ENCODE data around the gene MAN2B2. TPM values are rescaled to one million over a fixed set of nuclear protein-coding genes. Genes with fewer than 3 reads are reported as not detected.

Gene MAN2B2
- total RNA-seq, 2 experiments from 2014 or later = 10.8 to 13.0 TPM

DNA sequence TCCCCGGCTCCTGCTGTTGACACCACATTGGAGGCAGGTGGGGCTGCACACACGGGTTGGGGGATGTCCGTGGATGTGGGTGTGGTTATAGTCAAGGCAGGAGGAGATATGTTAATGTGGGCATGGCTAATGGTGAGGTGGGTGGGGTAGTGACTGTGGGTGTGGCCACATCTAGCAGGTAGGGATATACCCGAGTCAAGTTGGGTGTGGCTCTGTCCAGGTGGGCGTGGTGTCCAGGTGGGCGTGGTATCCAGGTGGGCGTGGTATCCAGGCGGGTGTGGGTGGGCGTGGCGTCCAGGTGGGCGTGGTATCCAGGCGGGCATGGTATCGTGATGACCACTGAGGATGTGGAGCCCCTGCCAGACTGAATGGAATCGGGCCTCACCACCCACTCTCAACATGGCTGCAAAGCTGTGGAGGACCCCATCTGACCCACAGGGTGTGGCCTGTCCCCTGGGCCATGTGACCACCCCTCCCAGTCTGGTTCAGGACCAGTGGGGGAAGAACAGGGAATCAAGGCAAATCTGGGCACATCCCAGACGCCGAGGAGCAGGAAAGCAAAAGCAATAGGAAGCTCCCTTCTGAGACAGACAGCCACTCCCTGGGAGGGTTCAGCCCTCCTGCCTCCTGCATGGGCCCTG lies 21.0 kb downstream of the MAN2B2 start:
- POLR2A ChIA-PET = no interaction called here

DNA sequence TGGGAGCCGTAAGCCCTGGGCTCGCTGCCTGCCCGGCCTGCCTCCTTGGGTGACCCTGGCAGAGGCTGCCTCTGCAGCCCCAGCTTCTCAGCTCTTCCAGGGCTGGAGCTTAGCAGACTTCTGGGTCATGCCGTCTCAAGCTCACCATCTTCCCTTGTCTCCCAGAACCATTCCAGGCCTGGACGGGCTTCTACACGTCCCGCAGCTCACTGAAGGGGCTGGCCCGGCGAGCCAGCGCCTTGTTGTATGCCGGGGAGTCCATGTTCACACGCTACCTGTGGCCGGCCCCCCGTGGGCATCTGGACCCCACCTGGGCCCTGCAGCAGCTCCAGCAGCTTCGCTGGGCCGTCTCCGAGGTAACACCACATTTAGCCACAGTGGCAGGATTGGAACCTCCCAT lies 22.0 kb downstream of the MAN2B2 start:
- peaks cover 4% of the 10 kb centered on the region for H3K36me3 Mint-ChIP-seq (ENCODE audit: low read depth)
- TF ChIP-seq, protein P1, sequence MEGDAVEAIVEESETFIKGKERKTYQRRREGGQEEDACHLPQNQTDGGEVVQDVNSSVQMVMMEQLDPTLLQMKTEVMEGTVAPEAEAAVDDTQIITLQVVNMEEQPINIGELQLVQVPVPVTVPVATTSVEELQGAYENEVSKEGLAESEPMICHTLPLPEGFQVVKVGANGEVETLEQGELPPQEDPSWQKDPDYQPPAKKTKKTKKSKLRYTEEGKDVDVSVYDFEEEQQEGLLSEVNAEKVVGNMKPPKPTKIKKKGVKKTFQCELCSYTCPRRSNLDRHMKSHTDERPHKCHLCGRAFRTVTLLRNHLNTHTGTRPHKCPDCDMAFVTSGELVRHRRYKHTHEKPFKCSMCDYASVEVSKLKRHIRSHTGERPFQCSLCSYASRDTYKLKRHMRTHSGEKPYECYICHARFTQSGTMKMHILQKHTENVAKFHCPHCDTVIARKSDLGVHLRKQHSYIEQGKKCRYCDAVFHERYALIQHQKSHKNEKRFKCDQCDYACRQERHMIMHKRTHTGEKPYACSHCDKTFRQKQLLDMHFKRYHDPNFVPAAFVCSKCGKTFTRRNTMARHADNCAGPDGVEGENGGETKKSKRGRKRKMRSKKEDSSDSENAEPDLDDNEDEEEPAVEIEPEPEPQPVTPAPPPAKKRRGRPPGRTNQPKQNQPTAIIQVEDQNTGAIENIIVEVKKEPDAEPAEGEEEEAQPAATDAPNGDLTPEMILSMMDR (IDR thresholded peaks at IDR 0.05) = no peak
- no peaks in the 10 kb centered on the region for H3K27me3 Mint-ChIP-seq
- H3K4me3 Mint-ChIP-seq = no peak overlapping the region
- no peak overlapping the region for H3K27ac Mint-ChIP-seq
- DNase-seq = no peak
- intact Hi-C loops (cut with micrococcal nuclease) = no loop called here
- ChIA-PET POLR2A (no interaction called here), CTCF (no interaction called here)
- H3K9me3 Mint-ChIP-seq = no peaks in the 10 kb centered on the region
- ATAC-seq = no peak
- H3K4me1 Mint-ChIP-seq (ENCODE audit: low read depth) = no peaks in the 10 kb centered on the region

More for the DNA sequence above, 21.0 kb downstream of the MAN2B2 start:
- TF ChIP-seq, protein P1 (IDR thresholded peaks at IDR 0.05) = no peak
- H3K9me3 Mint-ChIP-seq = no peaks in the 10 kb centered on the region
- H3K4me1 Mint-ChIP-seq (ENCODE audit: low read depth) = no peaks in the 10 kb centered on the region
- intact Hi-C loops (cut with micrococcal nuclease) = no loop called here
- H3K27ac Mint-ChIP-seq = no peak overlapping the region
- H3K36me3 Mint-ChIP-seq (ENCODE audit: low read depth) = no peaks in the 10 kb centered on the region
- ATAC-seq (peak; percentile 55), DNase-seq (peak; percentile 29)
- CTCF ChIA-PET = no interaction called here
- no peak overlapping the region for H3K4me3 Mint-ChIP-seq
- H3K27me3 Mint-ChIP-seq = no peaks in the 10 kb centered on the region

DNA sequence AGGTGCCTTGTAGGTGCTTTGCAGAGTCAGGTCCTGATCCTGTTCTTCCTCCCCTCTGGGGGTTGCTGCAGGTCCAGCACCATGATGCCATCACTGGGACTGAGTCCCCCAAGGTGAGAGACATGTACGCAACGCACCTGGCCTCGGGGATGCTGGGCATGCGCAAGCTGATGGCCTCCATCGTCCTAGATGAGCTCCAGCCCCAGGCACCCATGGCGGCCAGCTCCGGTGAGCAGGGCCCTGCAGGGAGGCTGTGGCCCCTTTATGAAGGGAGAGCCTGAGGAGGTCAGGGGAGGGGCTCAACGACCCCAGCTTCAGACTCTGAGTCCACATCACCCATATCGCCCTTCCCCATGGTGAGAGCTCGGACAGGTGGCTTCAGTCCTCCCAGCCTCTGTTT lies 23.1 kb downstream of the MAN2B2 start:
- CTCF ChIA-PET = no interaction called here
- intact Hi-C loops (cut with micrococcal nuclease) = no loop called here
- TF ChIP-seq, protein P1 (IDR thresholded peaks at IDR 0.05) = no peak
- Mint-ChIP-seq H3K4me1 (ENCODE audit: low read depth) (no peaks in the 10 kb centered on the region), H3K36me3 (ENCODE audit: low read depth) (peaks cover 11% of the 10 kb centered on the region), H3K9me3 (no peaks in the 10 kb centered on the region), H3K4me3 (no peak overlapping the region), H3K27ac (no peak overlapping the region), H3K27me3 (no peaks in the 10 kb centered on the region)
- no peak for DNase-seq
- no peak for ATAC-seq
- POLR2A ChIA-PET = no interaction called here

DNA sequence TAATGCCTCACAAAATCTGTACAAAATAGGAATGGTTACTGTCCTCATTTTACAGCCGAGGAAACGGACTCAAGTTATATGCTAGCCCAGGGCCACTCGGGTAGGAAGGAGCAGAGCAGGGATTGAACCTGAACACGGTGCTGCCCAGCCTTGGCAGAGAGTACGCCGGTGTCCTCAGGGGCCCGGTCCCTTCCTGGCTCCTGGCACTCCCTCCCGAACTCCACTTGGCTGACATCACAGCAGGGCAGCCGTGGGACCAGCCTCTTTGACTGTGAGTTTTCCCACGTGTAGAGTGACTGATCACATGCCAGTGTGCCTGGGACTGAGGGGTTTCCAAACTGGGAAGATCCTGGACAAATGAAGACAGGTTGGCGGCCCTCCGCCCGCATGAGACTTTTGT lies 23.7 kb downstream of the MAN2B2 start:
- ATAC-seq = no peak

DNA sequence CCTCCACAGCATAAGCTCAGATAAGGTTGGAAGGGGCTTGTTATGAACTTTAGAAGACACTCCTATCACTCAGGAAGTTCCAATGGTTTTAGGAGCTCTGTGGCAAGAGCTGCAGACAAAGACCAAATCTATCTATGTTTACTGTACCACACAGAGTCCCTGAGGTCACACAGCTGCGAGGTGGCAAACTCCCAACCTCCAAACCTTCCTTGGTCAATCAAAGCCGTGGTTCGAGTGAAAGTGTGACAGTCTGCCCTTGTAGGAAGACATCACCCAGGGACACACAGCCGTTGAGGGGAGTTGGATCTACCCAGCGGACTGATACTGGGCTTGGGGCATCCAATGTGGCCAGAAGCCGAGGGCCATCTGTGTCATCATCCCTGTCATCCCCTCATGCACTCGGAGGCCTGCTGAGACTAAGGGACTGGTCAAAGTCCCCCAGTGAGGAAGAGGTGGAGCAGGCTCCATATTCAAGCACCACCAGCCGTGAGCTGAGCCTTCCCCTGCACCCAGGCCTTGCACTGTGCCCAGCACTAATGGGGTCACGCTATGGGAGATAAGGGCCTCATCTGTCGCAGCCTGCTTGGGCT lies 26.8 kb downstream of the MAN2B2 start:
- Mint-ChIP-seq H3K4me3 (no peak overlapping the region), H3K4me1 (ENCODE audit: low read depth) (no peaks in the 10 kb centered on the region), H3K27me3 (no peaks in the 10 kb centered on the region), H3K36me3 (ENCODE audit: low read depth) (peaks cover 46% of the 10 kb centered on the region), H3K9me3 (peaks cover 3% of the 10 kb centered on the region), H3K27ac (no peak overlapping the region)
- no peak for DNase-seq
- CTCF ChIA-PET = no interaction called here
- POLR2A ChIA-PET = no interaction called here
- ATAC-seq = no peak
- TF ChIP-seq, protein P1 (IDR thresholded peaks at IDR 0.05) = no peak
- intact Hi-C loops (cut with micrococcal nuclease) = no loop called here

More for the DNA sequence above, 23.7 kb downstream of the MAN2B2 start:
- no peak overlapping the region for H3K4me3 Mint-ChIP-seq
- DNase-seq = no peak
- no peaks in the 10 kb centered on the region for H3K4me1 Mint-ChIP-seq (ENCODE audit: low read depth)
- peaks cover 16% of the 10 kb centered on the region for H3K36me3 Mint-ChIP-seq (ENCODE audit: low read depth)
- TF ChIP-seq, protein P1 (IDR thresholded peaks at IDR 0.05) = no peak
- H3K9me3 Mint-ChIP-seq = no peaks in the 10 kb centered on the region
- ChIA-PET POLR2A (no interaction called here), CTCF (no interaction called here)
- H3K27me3 Mint-ChIP-seq = no peaks in the 10 kb centered on the region
- no peak overlapping the region for H3K27ac Mint-ChIP-seq
- intact Hi-C loops (cut with micrococcal nuclease) = no loop called here

All from activated CD8-positive, alpha-beta T cell treated with anti-CD3 and anti-CD28 coated beads for 36 hours (primary cell).